CD14-positive monocyte (primary cell): ENCODE data around the gene HSD17B8. TPM values are rescaled to one million over a fixed set of nuclear protein-coding genes. Genes with fewer than 3 reads are reported as not detected.

Source experiments
- DNase-seq, 3 donors: peaks; one replicate each; pipeline ENCODE4 v3.0.0-alpha.2; 2011 to 2022
- H2AFZ ChIP-seq: 2 replicates; pipeline ENCODE4 v1.6.0; 2012; ENCODE audit warnings: mild to moderate bottlenecking, low read depth, low read length, inconsistent platforms; ENCODE audit not compliant: insufficient read depth, poor library complexity, severe bottlenecking
- H3K27ac ChIP-seq, 2 donors: 1 replicate in 1 of 2; 2 replicates in 1 of 2; pipeline ENCODE4 v1.5.1; 2012 to 2013; ENCODE audit warnings: low read length in 2 of 2, control low read depth in 1 of 2, inconsistent platforms in 1 of 2, low read depth in 1 of 2, mild to moderate bottlenecking in 1 of 2
- H3K27me3 ChIP-seq, 2 donors: one replicate each; pipeline versions ENCODE4 v1.6.0 to v1.6.1; 2011 to 2013; ENCODE audit warnings: low read length in 2 of 2; ENCODE audit not compliant: control insufficient read depth in 2 of 2, insufficient read depth in 2 of 2
- H3K36me3 ChIP-seq, 2 donors: replicated peaks in 1 of 2; 1 replicate in 1 of 2; 2 replicates in 1 of 2; pipeline versions ENCODE4 v1.5.1 to v1.6.1; 2012 to 2013; ENCODE audit warnings: low read length in 2 of 2, control low read depth in 1 of 2, inconsistent platforms in 1 of 2, mild to moderate bottlenecking in 1 of 2; ENCODE audit not compliant: insufficient read depth in 2 of 2, control insufficient read depth in 1 of 2
- H3K4me1 ChIP-seq, 2 donors: 1 replicate in 1 of 2; 2 replicates in 1 of 2; pipeline versions ENCODE4 v1.5.1 to v1.6.1; 2012 to 2013; ENCODE audit warnings: low read length in 2 of 2, control low read depth in 1 of 2, inconsistent platforms in 1 of 2, mild to moderate bottlenecking in 1 of 2, moderate library complexity in 1 of 2; ENCODE audit not compliant: insufficient read depth in 2 of 2, control insufficient read depth in 1 of 2
- H3K4me2 ChIP-seq: replicated peaks from 2 replicates; pipeline ENCODE3; 2012; ENCODE audit warnings: low read length, moderate library complexity, mild to moderate bottlenecking; ENCODE audit not compliant: poor library complexity, severe bottlenecking; ENCODE audit errors: extremely low read depth
- H3K4me3 ChIP-seq, 3 experiments: fragments of 200-600 bp in 1 of 3; sonication (generic) in 1 of 3; replicated peaks in 1 of 3; 1 replicate in 2 of 3; 2 replicates in 1 of 3; pipeline ENCODE4 v1.5.1; 2011 to 2013; ENCODE audit warnings: low read length in 3 of 3, mild to moderate bottlenecking in 3 of 3, control low read depth in 2 of 3, low read depth in 2 of 3, inconsistent platforms in 1 of 3, moderate library complexity in 1 of 3
- H3K79me2 ChIP-seq: 2 replicates; pipeline ENCODE4 v1.6.0; 2012; ENCODE audit warnings: mild to moderate bottlenecking, control low read depth, inconsistent platforms, low read length, moderate library complexity; ENCODE audit not compliant: insufficient read depth
- H3K9ac ChIP-seq: 2 replicates; pipeline ENCODE4 v1.6.0; 2017; ENCODE audit warnings: low read length, mild to moderate bottlenecking; ENCODE audit not compliant: insufficient read depth, poor library complexity, severe bottlenecking
- H3K9me3 ChIP-seq, 2 donors: replicated peaks in 1 of 2; 1 replicate in 1 of 2; 2 replicates in 1 of 2; pipeline versions ENCODE4 v1.5.1 to v1.6.1; 2012 to 2013; ENCODE audit warnings: low read length in 2 of 2, control low read depth in 1 of 2; ENCODE audit not compliant: control insufficient read depth in 1 of 2, insufficient read depth in 1 of 2
- H4K20me1 ChIP-seq: 2 replicates; pipeline ENCODE4 v1.6.0; 2012; ENCODE audit warnings: mild to moderate bottlenecking, low read length, control low read depth, moderate library complexity; ENCODE audit not compliant: insufficient read depth
- H3K27ac Mint-ChIP-seq, 7 donors: one replicate each; pipeline ENCODE4 v1.8.0; 2020; ENCODE audit warnings: mild to moderate bottlenecking in 7 of 7, mixed read lengths in 7 of 7, moderate library complexity in 6 of 7, inconsistent platforms in 2 of 7
- H3K27me3 Mint-ChIP-seq, 3 donors: one replicate each; pipeline ENCODE4 v1.8.0; 2021 to 2022; ENCODE audit warnings: low read depth in 3 of 3, mild to moderate bottlenecking in 3 of 3, mixed read lengths in 3 of 3, moderate library complexity in 3 of 3, inconsistent platforms in 1 of 3
- H3K36me3 Mint-ChIP-seq, 2 donors: one replicate each; pipeline ENCODE4 v1.8.0; 2020; ENCODE audit warnings: mixed read lengths in 2 of 2, inconsistent platforms in 1 of 2, mild to moderate bottlenecking in 1 of 2
- H3K4me1 Mint-ChIP-seq: one replicate; pipeline ENCODE4 v1.8.0; 2020; ENCODE audit warnings: mild to moderate bottlenecking, mixed read lengths
- H3K4me3 Mint-ChIP-seq, 2 donors: one replicate each; pipeline ENCODE4 v1.8.0; 2020; ENCODE audit warnings: mild to moderate bottlenecking in 2 of 2, mixed read lengths in 2 of 2, moderate library complexity in 1 of 2
- H3K9me3 Mint-ChIP-seq, 7 donors: one replicate each; pipeline ENCODE4 v1.8.0; 2020 to 2022; ENCODE audit warnings: mixed read lengths in 7 of 7, mild to moderate bottlenecking in 6 of 7, moderate library complexity in 6 of 7, inconsistent platforms in 2 of 7
- whole genome bisulfite sequencing: methylation state at CpG from one replicate; pipeline ENCODE4 v1.1.5; 2013; ENCODE audit warnings: missing lambda C conversion rate; ENCODE audit not compliant: insufficient coverage; 5-methylcytosine and 5-hydroxymethylcytosine counted together
- intact Hi-C, 2 donors: fragments of 100-400 bp; cut with micrococcal nuclease; formaldehyde crosslinking; loops; one replicate each; pipeline versions ENCODE4 v1.15.0 to v1.15.1; 2023
- polyA plus RNA-seq, 3 donors: library from polyadenylated mRNA; depleted of rRNA in 1 of 3; unstranded in 2 of 3; stranded (reverse) in 1 of 3; fragments of 300-500 nt in 2 of 3; fragments of >200 nt in 1 of 3; fragmentation: Illumina TruSeq in 2 of 3; gene quantifications; 1 replicate in 2 of 3; 2 replicates in 1 of 3; pipeline ENCODE4 v1.2.3, GENCODE V29; 2012 to 2021
- TF ChIP-seq, protein P1 (sequence below): fragments of 200-600 bp; IDR thresholded peaks from one replicate; pipeline ENCODE4 v1.8.0; 2022; ENCODE audit warnings: antibody characterized with exemption, mild to moderate bottlenecking

The HSD17B8 gene
- polyA plus RNA-seq, 3 donors: 3.8 to 10.6 (median 4.7) TPM

DNA sequence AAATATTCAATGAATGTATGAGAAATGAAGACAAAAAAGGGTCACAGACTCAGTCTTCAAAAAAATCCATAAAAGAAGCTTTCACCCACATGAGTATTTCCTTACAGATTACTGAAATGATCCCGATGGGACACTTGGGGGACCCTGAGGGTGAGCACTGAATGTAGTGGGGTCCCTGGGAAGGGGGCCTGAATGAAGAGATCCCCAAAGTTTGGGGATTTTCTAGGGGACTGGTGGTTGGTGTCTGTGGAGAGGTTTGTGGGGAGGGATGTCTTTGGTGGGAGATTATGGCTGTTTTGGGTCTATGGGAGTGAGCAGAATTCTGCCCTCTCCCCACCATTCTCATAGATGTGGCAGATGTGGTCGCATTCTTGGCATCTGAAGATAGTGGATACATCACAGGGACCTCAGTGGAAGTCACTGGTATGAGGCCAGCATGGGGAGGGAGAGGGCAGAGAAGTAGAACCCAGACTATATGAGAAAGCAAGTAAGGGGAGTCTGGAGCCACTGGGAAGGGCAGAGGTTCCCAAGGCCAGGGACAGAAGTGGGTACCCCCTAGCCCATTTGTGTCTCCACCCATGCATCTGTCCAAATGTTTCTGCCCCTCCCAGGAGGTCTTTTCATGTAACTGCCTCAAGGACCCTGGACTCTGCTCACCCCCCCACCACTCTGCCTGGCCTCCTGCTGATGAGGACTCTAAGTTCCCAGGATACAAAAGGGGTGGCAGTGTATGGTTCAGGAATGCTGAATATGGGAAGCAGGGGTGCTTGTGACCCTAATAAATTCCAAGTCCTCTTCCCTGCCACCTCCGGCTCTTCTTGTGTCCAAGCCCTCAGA lies 1.8 kb downstream of the HSD17B8 start:
- H3K4me1 ChIP-seq: peaks cover 35 to 52% of the 10 kb centered on the region in 2 donors
- peak overlapping the region in 4 of 7 donors; percentile 2 to 58 (median 18) for H3K27ac Mint-ChIP-seq
- TF ChIP-seq, protein P1, sequence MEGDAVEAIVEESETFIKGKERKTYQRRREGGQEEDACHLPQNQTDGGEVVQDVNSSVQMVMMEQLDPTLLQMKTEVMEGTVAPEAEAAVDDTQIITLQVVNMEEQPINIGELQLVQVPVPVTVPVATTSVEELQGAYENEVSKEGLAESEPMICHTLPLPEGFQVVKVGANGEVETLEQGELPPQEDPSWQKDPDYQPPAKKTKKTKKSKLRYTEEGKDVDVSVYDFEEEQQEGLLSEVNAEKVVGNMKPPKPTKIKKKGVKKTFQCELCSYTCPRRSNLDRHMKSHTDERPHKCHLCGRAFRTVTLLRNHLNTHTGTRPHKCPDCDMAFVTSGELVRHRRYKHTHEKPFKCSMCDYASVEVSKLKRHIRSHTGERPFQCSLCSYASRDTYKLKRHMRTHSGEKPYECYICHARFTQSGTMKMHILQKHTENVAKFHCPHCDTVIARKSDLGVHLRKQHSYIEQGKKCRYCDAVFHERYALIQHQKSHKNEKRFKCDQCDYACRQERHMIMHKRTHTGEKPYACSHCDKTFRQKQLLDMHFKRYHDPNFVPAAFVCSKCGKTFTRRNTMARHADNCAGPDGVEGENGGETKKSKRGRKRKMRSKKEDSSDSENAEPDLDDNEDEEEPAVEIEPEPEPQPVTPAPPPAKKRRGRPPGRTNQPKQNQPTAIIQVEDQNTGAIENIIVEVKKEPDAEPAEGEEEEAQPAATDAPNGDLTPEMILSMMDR: no peak
- H3K9ac ChIP-seq: no peak overlapping the region
- peaks cover 0 to 3% (median 0%) of the 10 kb centered on the region in 7 donors for H3K9me3 Mint-ChIP-seq
- H3K27me3 Mint-ChIP-seq: peaks cover 0 to 13% (median 12%) of the 10 kb centered on the region in 3 donors
- H3K27ac ChIP-seq: no peak overlapping the region
- no peak for DNase-seq
- no peak overlapping the region for H3K4me2 ChIP-seq
- no peak overlapping the region for H3K4me3 ChIP-seq
- H3K36me3 Mint-ChIP-seq: peaks cover 33 to 39% of the 10 kb centered on the region in 2 donors
- H3K9me3 ChIP-seq: no peaks in the 10 kb centered on the region
- intact Hi-C loops: loop anchor here in 1 of 2 donors (10.0 kb wide), 1 partner anchor 209 kb away; the partner anchor contains the start of genes CUTA and PHF1
- peaks cover 20% of the 10 kb centered on the region for H3K79me2 ChIP-seq
- no peak overlapping the region for H2AFZ ChIP-seq
- no peaks in the 10 kb centered on the region for H3K27me3 ChIP-seq
- peaks cover 46% of the 10 kb centered on the region for H3K4me1 Mint-ChIP-seq
- no peak overlapping the region for H3K4me3 Mint-ChIP-seq
- H4K20me1 ChIP-seq: peaks cover 13% of the 10 kb centered on the region
- H3K36me3 ChIP-seq: peaks cover 30 to 38% of the 10 kb centered on the region in 2 donors
- no CpG with 5 or more reads among the region's 3 CpGs for WGBS

- Histone ChIP-seq H3K9ac (peak overlapping the region; percentile 83), H4K20me1 (peaks cover 9% of the 10 kb centered on the region), H3K9me3 (no peaks in the 10 kb centered on the region), H3K27me3 (no peaks in the 10 kb centered on the region), H3K27ac (no peak overlapping the region), H3K4me1 (peaks cover 28 to 45% of the 10 kb centered on the region in 2 donors), H3K4me3 (peak overlapping the region in 1 of 3 experiments; percentile 92), H2AFZ (peak overlapping the region; percentile 97), H3K79me2 (peaks cover 12% of the 10 kb centered on the region), H3K36me3 (peaks cover 28 to 43% of the 10 kb centered on the region in 2 donors), H3K4me2 (peak overlapping the region; percentile 99)
- 3% methylated on average over 5 of the region's 20 CpGs for WGBS
- intact Hi-C loops: loop anchor here in 1 of 2 donors (10.0 kb wide), 1 partner anchor 208 kb away; the partner anchor contains the start of genes CUTA and PHF1
- TF ChIP-seq, protein P1: no peak
- no peaks in the 10 kb centered on the region for H3K9me3 Mint-ChIP-seq
- H3K4me3 Mint-ChIP-seq: peak overlapping the region; percentile 92 to 96
- peaks cover 34 to 36% of the 10 kb centered on the region in 2 donors for H3K36me3 Mint-ChIP-seq
- H3K27me3 Mint-ChIP-seq: peaks cover 2 to 14% (median 13%) of the 10 kb centered on the region in 3 donors
- peak in 1 of 3 donors; percentile 37 for DNase-seq
- H3K4me1 Mint-ChIP-seq: peaks cover 38% of the 10 kb centered on the region
- peak overlapping the region in 2 of 7 donors; percentile 28 to 95 for H3K27ac Mint-ChIP-seq
These were observed 2.6 kb downstream of the HSD17B8 start for GRCh38 chr6:33206864-33207551.
